ENCODE results near the gene SYCP1. TPM values are rescaled to one million over a fixed set of nuclear protein-coding genes. Genes with fewer than 3 reads are reported as not detected.

Gene SYCP1
- total RNA-seq, 1 experiment from 2014 or later = not detected

- H4K5ac ChIP-seq (ENCODE audit: insufficient read length, low read depth, low read length) = no peak overlapping the region
- Mint-ChIP-seq H3K27me3 (ENCODE audit: low read depth) (peaks cover 2% of the 10 kb centered on the region; the same call in 1 of the 2 replicates), H3K4me3 (no peak overlapping the region), H3K27ac (no peak overlapping the region), H3K4me1 (no peaks in the 10 kb centered on the region), H3K36me3 (ENCODE audit: insufficient read depth in 1 of 3, low read depth in 3 of 3) (no peaks in the 10 kb centered on the region; a peak in 1 of 7 replicates), H3K9me3 (no peaks in the 10 kb centered on the region)
- H3K23ac ChIP-seq (ENCODE audit: insufficient read length, low read depth, low read length) = no peak overlapping the region
- no peak overlapping the region for H3K27ac ChIP-seq (ENCODE audit: insufficient read length, low read depth, low read length)
- DNase-seq = peak; percentile 50
- H4K20me1 ChIP-seq (ENCODE audit: control insufficient read depth, insufficient read depth, insufficient read length) = no peaks in the 10 kb centered on the region
- no peaks in the 10 kb centered on the region for H3K27me3 ChIP-seq (ENCODE audit: insufficient read depth, low read length)
- no peak overlapping the region for H3K56ac ChIP-seq (ENCODE audit: insufficient read length, low read depth, low read length)
- H3K4ac ChIP-seq (ENCODE audit: low read depth, low read length) = no peak overlapping the region
- H2BK120ac ChIP-seq (ENCODE audit: low read depth, low read length, poor library complexity, severe bottlenecking) = no peak overlapping the region
- no peaks in the 10 kb centered on the region for H3K23me2 ChIP-seq (ENCODE audit: insufficient read length, low read depth, low read length, poor library complexity, severe bottlenecking)
- no peak overlapping the region for H2BK12ac ChIP-seq (ENCODE audit: insufficient read length, low read depth, low read length)
- no peaks in the 10 kb centered on the region for H3K9me3 ChIP-seq (ENCODE audit: control insufficient read depth, low read depth, low read length)
- H4K8ac ChIP-seq (replicated peaks; ENCODE audit: insufficient read length, low read depth, low read length) = no peak overlapping the region
- H2BK15ac ChIP-seq (ENCODE audit: low read depth, low read length) = no peak overlapping the region
- no peak overlapping the region for H2AFZ ChIP-seq (ENCODE audit: low read length)
- H3K18ac ChIP-seq (ENCODE audit: insufficient read length, low read depth, low read length) = no peak overlapping the region
- no peak overlapping the region for H2BK20ac ChIP-seq (ENCODE audit: low read depth, low read length, poor library complexity, severe bottlenecking)
- H3K4me2 ChIP-seq (ENCODE audit: insufficient read depth, insufficient read length, low read length) = no peak overlapping the region
- H2BK5ac ChIP-seq (ENCODE audit: insufficient read length, low read length) = no peak overlapping the region
- H4K91ac ChIP-seq (ENCODE audit: insufficient read length, low read depth, low read length) = no peak overlapping the region
- no peaks in the 10 kb centered on the region for H3K79me2 ChIP-seq (ENCODE audit: insufficient read depth, low read length)
- H3K14ac ChIP-seq (ENCODE audit: insufficient read depth, low read length) = no peak overlapping the region
- H3K79me1 ChIP-seq (ENCODE audit: insufficient read depth, low read depth, low read length, poor library complexity, severe bottlenecking) = no peaks in the 10 kb centered on the region
- WGBS (ENCODE audit: extremely low coverage, insufficient read length, low lambda C conversion rate) = no CpG with 5 or more reads among the region's 4 CpGs
- peak; percentile 87 for TF ChIP-seq CTCF (conservative IDR thresholded peaks at IDR 0.05)
- H3K9ac ChIP-seq (ENCODE audit: extremely low read depth, insufficient read length, low read length) = no peak overlapping the region
- H2AK5ac ChIP-seq (ENCODE audit: insufficient read length, low read length) = no peak overlapping the region
- no peaks in the 10 kb centered on the region for H3K4me1 ChIP-seq (ENCODE audit: insufficient read depth, low read length)
- H3T11ph ChIP-seq (ENCODE audit: low read length) = no peak overlapping the region
These were observed 124.7 kb downstream of the SYCP1 start for GRCh38 chr1:114979278-114979891.

All from H9 (cell line).